PFSK-1 (cell line): Measurements from ENCODE around the gene DNAJC17.

Source experiments
- FOXP2 ChIP-seq: optimal IDR thresholded peaks from 2 replicates; pipeline ENCODE3; 2011; ENCODE audit warnings: borderline replicate concordance, control low read depth, inconsistent platforms; ENCODE audit not compliant: insufficient read depth; ENCODE audit errors: extremely low read length, extremely low read depth
- POLR2AphosphoS5 ChIP-seq: IDR thresholded peaks from 2 replicates; pipeline ENCODE4 v1.6.1; 2012; ENCODE audit warnings: low read depth, mild to moderate bottlenecking, control low read depth, low read length, moderate library complexity
- SIN3A ChIP-seq: IDR thresholded peaks from 2 replicates; pipeline ENCODE4 v1.6.1; 2012; ENCODE audit warnings: mild to moderate bottlenecking, low read length, moderate library complexity, borderline replicate concordance; ENCODE audit not compliant: insufficient read depth
- TAF1 ChIP-seq: IDR thresholded peaks from 2 replicates; pipeline ENCODE4 v1.6.1; 2012; ENCODE audit warnings: low read length, control low read depth, borderline replicate concordance; ENCODE audit not compliant: insufficient read depth
- TF ChIP-seq, protein P1 (sequence below), 2 experiments: IDR thresholded peaks; 2 replicates each; pipeline versions ENCODE4 v1.6.1 to v1.8.0; 2011 to 2012; ENCODE audit warnings: low read depth in 2 of 2, low read length in 2 of 2, control low read depth in 1 of 2, inconsistent platforms in 1 of 2, mild to moderate bottlenecking in 1 of 2, moderate library complexity in 1 of 2; ENCODE audit not compliant: insufficient read depth in 1 of 2

DNAJC17 gene

GRCh38 chr15:40759961-40760360, 47.3 kb downstream of the DNAJC17 start:
- TF ChIP-seq TAF1, result no peak
- TF ChIP-seq SIN3A, result no peak
- TF ChIP-seq FOXP2, result no peak
- TF ChIP-seq, protein P1, sequence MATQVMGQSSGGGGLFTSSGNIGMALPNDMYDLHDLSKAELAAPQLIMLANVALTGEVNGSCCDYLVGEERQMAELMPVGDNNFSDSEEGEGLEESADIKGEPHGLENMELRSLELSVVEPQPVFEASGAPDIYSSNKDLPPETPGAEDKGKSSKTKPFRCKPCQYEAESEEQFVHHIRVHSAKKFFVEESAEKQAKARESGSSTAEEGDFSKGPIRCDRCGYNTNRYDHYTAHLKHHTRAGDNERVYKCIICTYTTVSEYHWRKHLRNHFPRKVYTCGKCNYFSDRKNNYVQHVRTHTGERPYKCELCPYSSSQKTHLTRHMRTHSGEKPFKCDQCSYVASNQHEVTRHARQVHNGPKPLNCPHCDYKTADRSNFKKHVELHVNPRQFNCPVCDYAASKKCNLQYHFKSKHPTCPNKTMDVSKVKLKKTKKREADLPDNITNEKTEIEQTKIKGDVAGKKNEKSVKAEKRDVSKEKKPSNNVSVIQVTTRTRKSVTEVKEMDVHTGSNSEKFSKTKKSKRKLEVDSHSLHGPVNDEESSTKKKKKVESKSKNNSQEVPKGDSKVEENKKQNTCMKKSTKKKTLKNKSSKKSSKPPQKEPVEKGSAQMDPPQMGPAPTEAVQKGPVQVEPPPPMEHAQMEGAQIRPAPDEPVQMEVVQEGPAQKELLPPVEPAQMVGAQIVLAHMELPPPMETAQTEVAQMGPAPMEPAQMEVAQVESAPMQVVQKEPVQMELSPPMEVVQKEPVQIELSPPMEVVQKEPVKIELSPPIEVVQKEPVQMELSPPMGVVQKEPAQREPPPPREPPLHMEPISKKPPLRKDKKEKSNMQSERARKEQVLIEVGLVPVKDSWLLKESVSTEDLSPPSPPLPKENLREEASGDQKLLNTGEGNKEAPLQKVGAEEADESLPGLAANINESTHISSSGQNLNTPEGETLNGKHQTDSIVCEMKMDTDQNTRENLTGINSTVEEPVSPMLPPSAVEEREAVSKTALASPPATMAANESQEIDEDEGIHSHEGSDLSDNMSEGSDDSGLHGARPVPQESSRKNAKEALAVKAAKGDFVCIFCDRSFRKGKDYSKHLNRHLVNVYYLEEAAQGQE (IDR thresholded peaks at IDR 0.05; ENCODE audit: insufficient read depth in 1 of 2, low read depth in 2 of 2, low read length in 2 of 2), result no peak
- TF ChIP-seq POLR2AphosphoS5, result no peak

DNA sequence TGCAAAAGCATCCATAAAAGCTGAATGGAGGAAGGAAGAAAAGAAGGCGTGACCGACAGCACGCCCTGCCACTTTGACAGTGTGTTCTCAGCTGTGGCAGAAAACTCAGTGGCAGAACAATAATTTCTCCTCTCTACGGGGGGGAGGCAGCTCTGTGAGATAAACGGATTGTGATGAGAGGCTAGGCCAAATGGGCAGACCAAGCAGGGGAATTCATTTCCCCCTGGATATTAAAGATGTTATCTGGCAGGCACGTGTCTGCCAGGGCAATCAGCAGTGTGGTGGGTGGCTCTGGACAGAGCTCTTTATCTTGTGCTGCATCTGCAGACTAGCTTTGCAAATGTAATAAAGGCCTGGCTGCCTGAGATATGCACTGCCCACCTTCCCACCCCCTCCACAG, 50.3 kb downstream of the DNAJC17 start:
- TF ChIP-seq, protein P1 (IDR thresholded peaks at IDR 0.05; ENCODE audit: insufficient read depth in 1 of 2, low read depth in 2 of 2, low read length in 2 of 2), result peak in 1 of 2 experiments; percentile 41; a peak in 1 of 4 replicates
- TF ChIP-seq TAF1, result no peak

- TF ChIP-seq POLR2AphosphoS5 (no peak), FOXP2 (no peak), TAF1 (no peak), SIN3A (no peak)
- TF ChIP-seq, protein P1 (IDR thresholded peaks at IDR 0.05; ENCODE audit: insufficient read depth in 1 of 2, low read depth in 2 of 2, low read length in 2 of 2), result no peak
Observed at GRCh38 chr15:40755812-40756208, 51.5 kb downstream of the DNAJC17 start.

- TF ChIP-seq TAF1 (peak; percentile 73; the same call in 1 of the 2 replicates), FOXP2 (peak; percentile 97), POLR2AphosphoS5 (peak; percentile 77), SIN3A (peak; percentile 92; the same call in 1 of the 2 replicates)
- TF ChIP-seq, protein P1 (IDR thresholded peaks at IDR 0.05; ENCODE audit: insufficient read depth in 1 of 2, low read depth in 2 of 2, low read length in 2 of 2), result no peak
Observed at GRCh38 chr15:40754883-40755811, 52.1 kb downstream of the DNAJC17 start, which contains the start of gene RMDN3. Gene RMDN3, minus strand, starts transcription at chr15:40755254. Its CDS starts 471 bp downstream, at chr15:40754783.
